WTC11 (cell line): ENCODE data around the gene STX8.

Source experiments
- ATF3 ChIP-seq: sonication (generic); formaldehyde crosslinking; conservative IDR thresholded peaks from 2 replicates; pipeline ENCODE4 v1.8.1; 2022; ENCODE audit warnings: mild to moderate bottlenecking, missing genetic modification reagents
- CBFB ChIP-seq: sonication (generic); formaldehyde crosslinking; IDR thresholded peaks from 2 replicates; pipeline ENCODE4 v1.8.1; 2022; ENCODE audit warnings: mild to moderate bottlenecking, low read depth, missing genetic modification reagents
- CTCF ChIP-seq: fragments of 200-600 bp; IDR thresholded peaks from 2 replicates; pipeline ENCODE4 v1.8.0; 2022; ENCODE audit warnings: antibody characterized with exemption
- KAT7 ChIP-seq: sonication (generic); formaldehyde crosslinking; IDR thresholded peaks from 2 replicates; pipeline ENCODE4 v1.8.1; 2023; ENCODE audit warnings: missing genetic modification reagents, mild to moderate bottlenecking, borderline replicate concordance
- SP1 ChIP-seq: sonication (generic); formaldehyde crosslinking; conservative IDR thresholded peaks from 2 replicates; pipeline ENCODE4 v1.8.1; 2022; ENCODE audit warnings: missing genetic modification reagents
- STAT6 ChIP-seq: sonication (generic); formaldehyde crosslinking; conservative IDR thresholded peaks from 2 replicates; pipeline ENCODE4 v1.8.1; 2023; ENCODE audit warnings: mild to moderate bottlenecking, low read depth, missing genetic modification reagents, moderate library complexity
- ZBTB21 ChIP-seq: sonication (generic); formaldehyde crosslinking; IDR thresholded peaks from 2 replicates; pipeline ENCODE4 v1.8.1; 2023; ENCODE audit warnings: mild to moderate bottlenecking, missing genetic modification reagents, borderline replicate concordance
- ZNF219 ChIP-seq: sonication (generic); formaldehyde crosslinking; IDR thresholded peaks from 2 replicates; pipeline ENCODE4 v1.8.0; 2023; ENCODE audit warnings: missing genetic modification reagents, mild to moderate bottlenecking, borderline replicate concordance
- ZNF671 ChIP-seq: fragments of 250-450 bp; sonication (Bioruptor Pico); IDR thresholded peaks from 2 replicates; pipeline ENCODE4 v1.8.0; 2021; ENCODE audit warnings: mild to moderate bottlenecking
- TF ChIP-seq, protein P1 (sequence below): sonication (generic); formaldehyde crosslinking; IDR thresholded peaks from 2 replicates; pipeline ENCODE4 v1.8.0; 2022; ENCODE audit warnings: mild to moderate bottlenecking, missing genetic modification reagents

DNA sequence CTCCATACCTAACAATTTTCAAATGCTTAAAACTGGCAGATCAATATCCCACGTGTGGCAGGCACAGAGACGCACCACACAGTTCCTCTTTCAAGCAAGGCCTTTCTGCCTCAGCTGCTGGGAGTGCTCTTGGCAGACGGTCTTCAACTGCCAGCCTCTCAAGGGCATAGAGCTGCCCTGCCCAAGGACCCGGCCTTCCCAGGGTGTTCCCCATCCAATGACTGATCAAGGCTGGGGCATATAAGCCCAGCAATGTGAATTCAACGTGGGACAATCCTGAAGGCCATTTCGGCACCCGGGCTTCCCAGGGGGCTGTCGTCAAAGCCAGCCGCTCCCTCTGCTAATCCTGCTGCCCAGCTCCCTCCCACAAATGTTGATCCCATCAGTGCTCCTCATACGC is 107.1 kb downstream of the STX8 start:
- TF ChIP-seq CTCF = no peak
- no peak for TF ChIP-seq ZNF219 (CRISPR knock-in tag)
- no peak for TF ChIP-seq ZBTB21 (CRISPR knock-in tag)
- no peak for TF ChIP-seq ATF3 (CRISPR knock-in tag)
- TF ChIP-seq CBFB (CRISPR knock-in tag) = no peak
- TF ChIP-seq KAT7 (CRISPR knock-in tag) = no peak
- TF ChIP-seq, protein P1, sequence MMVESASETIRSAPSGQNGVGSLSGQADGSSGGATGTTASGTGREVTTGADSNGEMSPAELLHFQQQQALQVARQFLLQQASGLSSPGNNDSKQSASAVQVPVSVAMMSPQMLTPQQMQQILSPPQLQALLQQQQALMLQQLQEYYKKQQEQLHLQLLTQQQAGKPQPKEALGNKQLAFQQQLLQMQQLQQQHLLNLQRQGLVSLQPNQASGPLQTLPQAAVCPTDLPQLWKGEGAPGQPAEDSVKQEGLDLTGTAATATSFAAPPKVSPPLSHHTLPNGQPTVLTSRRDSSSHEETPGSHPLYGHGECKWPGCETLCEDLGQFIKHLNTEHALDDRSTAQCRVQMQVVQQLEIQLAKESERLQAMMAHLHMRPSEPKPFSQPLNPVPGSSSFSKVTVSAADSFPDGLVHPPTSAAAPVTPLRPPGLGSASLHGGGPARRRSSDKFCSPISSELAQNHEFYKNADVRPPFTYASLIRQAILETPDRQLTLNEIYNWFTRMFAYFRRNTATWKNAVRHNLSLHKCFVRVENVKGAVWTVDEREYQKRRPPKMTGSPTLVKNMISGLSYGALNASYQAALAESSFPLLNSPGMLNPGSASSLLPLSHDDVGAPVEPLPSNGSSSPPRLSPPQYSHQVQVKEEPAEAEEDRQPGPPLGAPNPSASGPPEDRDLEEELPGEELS (CRISPR knock-in tag) = no peak
- TF ChIP-seq ZNF671 (CRISPR knock-in tag) = no peak
- no peak for TF ChIP-seq SP1 (CRISPR knock-in tag)
- TF ChIP-seq STAT6 = no peak
